Vagina (tissue), 2 donors: ENCODE results near the gene GHDC.

Experiments used
- POLR2A ChIP-seq, 2 donors: fragments of 450-650 bp; IDR thresholded peaks; one replicate each; pipeline ENCODE4 v1.6.1; 2017; ENCODE audit warnings: antibody characterized with exemption in 2 of 2, mild to moderate bottlenecking in 2 of 2, moderate library complexity in 2 of 2
- TF ChIP-seq, protein P1 (sequence below), 3 experiments: fragments of 450-650 bp in 2 of 3; fragments of 200-600 bp in 1 of 3; sonication (generic) in 1 of 3; IDR thresholded peaks; one replicate each; pipeline ENCODE4 v1.5.1; 2017 to 2019; ENCODE audit warnings: antibody characterized with exemption in 3 of 3, mild to moderate bottlenecking in 2 of 3, moderate library complexity in 2 of 3

DNA sequence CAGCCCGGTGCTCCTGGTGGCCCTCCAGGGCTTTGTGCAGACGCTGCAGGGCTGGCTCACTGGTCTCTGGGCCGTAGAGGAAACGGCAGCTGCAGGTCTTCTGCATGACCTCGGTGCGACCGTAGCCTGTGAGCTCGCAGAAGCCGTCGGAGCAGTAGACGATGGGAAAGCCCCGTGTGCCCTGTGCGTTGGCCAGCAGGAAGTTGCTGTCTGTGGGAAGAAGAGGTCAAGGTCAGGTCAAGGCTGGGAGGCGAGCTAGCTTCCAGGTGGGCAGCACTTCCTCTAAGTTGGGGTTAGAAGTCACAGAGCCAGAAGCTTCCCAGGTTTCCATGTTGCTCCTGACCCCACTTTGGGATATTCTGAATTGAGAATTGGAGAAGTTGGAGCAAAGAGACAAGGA is 15.5 kb downstream of the GHDC start:
- TF ChIP-seq, protein P1, sequence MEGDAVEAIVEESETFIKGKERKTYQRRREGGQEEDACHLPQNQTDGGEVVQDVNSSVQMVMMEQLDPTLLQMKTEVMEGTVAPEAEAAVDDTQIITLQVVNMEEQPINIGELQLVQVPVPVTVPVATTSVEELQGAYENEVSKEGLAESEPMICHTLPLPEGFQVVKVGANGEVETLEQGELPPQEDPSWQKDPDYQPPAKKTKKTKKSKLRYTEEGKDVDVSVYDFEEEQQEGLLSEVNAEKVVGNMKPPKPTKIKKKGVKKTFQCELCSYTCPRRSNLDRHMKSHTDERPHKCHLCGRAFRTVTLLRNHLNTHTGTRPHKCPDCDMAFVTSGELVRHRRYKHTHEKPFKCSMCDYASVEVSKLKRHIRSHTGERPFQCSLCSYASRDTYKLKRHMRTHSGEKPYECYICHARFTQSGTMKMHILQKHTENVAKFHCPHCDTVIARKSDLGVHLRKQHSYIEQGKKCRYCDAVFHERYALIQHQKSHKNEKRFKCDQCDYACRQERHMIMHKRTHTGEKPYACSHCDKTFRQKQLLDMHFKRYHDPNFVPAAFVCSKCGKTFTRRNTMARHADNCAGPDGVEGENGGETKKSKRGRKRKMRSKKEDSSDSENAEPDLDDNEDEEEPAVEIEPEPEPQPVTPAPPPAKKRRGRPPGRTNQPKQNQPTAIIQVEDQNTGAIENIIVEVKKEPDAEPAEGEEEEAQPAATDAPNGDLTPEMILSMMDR (IDR thresholded peaks at IDR 0.05), result no peak
- no peak for TF ChIP-seq POLR2A (IDR thresholded peaks at IDR 0.05)
